HepG2 (cell line): ENCODE data around the gene GFER. TPM values are rescaled to one million over a fixed set of nuclear protein-coding genes. Genes with fewer than 3 reads are reported as not detected.

Experiments
- BRD4 ChIP-seq: sonication (generic); formaldehyde crosslinking; IDR thresholded peaks from 2 replicates; pipeline ENCODE4 v1.4.0; 2020; ENCODE audit warnings: missing genetic modification reagents
- GABPB1 ChIP-seq: IDR thresholded peaks from 2 replicates; pipeline ENCODE4 v1.6.1; 2016; ENCODE audit warnings: mild to moderate bottlenecking, missing genetic modification reagents, moderate library complexity, missing compliant biosample characterization
- KAT8 ChIP-seq: IDR thresholded peaks from 2 replicates; pipeline ENCODE4 v1.6.1; 2016; ENCODE audit warnings: missing genetic modification reagents, missing compliant biosample characterization
- KDM5A ChIP-seq: fragments of 200-600 bp; sonication (generic); IDR thresholded peaks from 2 replicates; pipeline ENCODE4 v1.7.0; 2018; ENCODE audit warnings: antibody characterized with exemption, mild to moderate bottlenecking, low read length, borderline replicate concordance
- NR0B2 ChIP-seq: sonication (generic); formaldehyde crosslinking; IDR thresholded peaks from 2 replicates; pipeline ENCODE4 v1.4.0; 2020; ENCODE audit warnings: mild to moderate bottlenecking, missing genetic modification reagents
- PHF21A ChIP-seq: sonication (generic); formaldehyde crosslinking; IDR thresholded peaks from 2 replicates; pipeline ENCODE4 v1.5.0; 2020; ENCODE audit warnings: mild to moderate bottlenecking, missing genetic modification reagents
- RBFOX2 ChIP-seq: fragments of 200-400 bp; formaldehyde crosslinking; IDR thresholded peaks from 2 replicates; pipeline ENCODE4 v1.6.1; 2017; ENCODE audit warnings: low read depth, mild to moderate bottlenecking, low read length
- RFXANK ChIP-seq: IDR thresholded peaks from 2 replicates; pipeline ENCODE4 v1.6.1; 2016
- ZBTB40 ChIP-seq, 2 experiments: fragments of 450-650 bp in 1 of 2; sonication (generic) in 1 of 2; formaldehyde crosslinking in 1 of 2; IDR thresholded peaks; 2 replicates each; pipeline versions ENCODE4 v1.6.1 to v1.8.0; 2016 to 2022; ENCODE audit warnings: antibody characterized with exemption in 1 of 2, mild to moderate bottlenecking in 1 of 2, missing genetic modification reagents in 1 of 2
- ZNF281 ChIP-seq: sonication (generic); formaldehyde crosslinking; IDR thresholded peaks from 2 replicates; pipeline ENCODE4 v1.4.0; 2020; ENCODE audit warnings: missing genetic modification reagents, borderline replicate concordance
- ZNF550 ChIP-seq: sonication (generic); formaldehyde crosslinking; IDR thresholded peaks from 2 replicates; pipeline ENCODE4 v1.4.0; 2020; ENCODE audit warnings: mild to moderate bottlenecking, missing genetic modification reagents, borderline replicate concordance
- ZNF580 ChIP-seq: IDR thresholded peaks from 2 replicates; pipeline ENCODE4 v1.6.1; 2016; ENCODE audit warnings: low read depth, borderline replicate concordance
- polyA plus RNA-seq, 8 experiments: library from polyadenylated mRNA; depleted of rRNA in 3 of 8; stranded (reverse) in 7 of 8; unstranded in 1 of 8; fragments of >200 nt; fragmentation: Illumina TruSeq in 4 of 8; extraction: Trizol in 4 of 8; gene quantifications; 2 replicates each; pipeline versions ENCODE4 v1.2.1 to v1.2.3, GENCODE V29; 2011 to 2016; ENCODE audit warnings: low read depth in 4 of 8, missing spikeins in 1 of 8, mixed read lengths in 1 of 8; ENCODE audit not compliant: insufficient read depth in 1 of 8
- total RNA-seq, 5 experiments: library from RNA; depleted of rRNA; stranded (reverse); fragments of >200 nt; fragmentation: Illumina TruSeq; extraction: Trizol; gene quantifications; 2 replicates each; pipeline ENCODE4 v1.2.3, GENCODE V29; 2016; ENCODE audit warnings: low read depth in 1 of 5

GFER gene
- total and polyA plus RNA-seq, 2 of the 13 experiments (the other 11 are each of a cell fraction or from before 2014, with no cell fraction given) = 28.6 to 71.7 TPM

- no peak for TF ChIP-seq ZBTB40 (IDR thresholded peaks at IDR 0.05)
- TF ChIP-seq ZBTB40 (CRISPR knock-in tag; IDR thresholded peaks at IDR 0.05) = no peak; the same call in 1 of the 2 replicates
- TF ChIP-seq PHF21A (CRISPR knock-in tag) = no peak; the same call in 1 of the 2 replicates
- peak; percentile 83 for TF ChIP-seq GABPB1 (CRISPR knock-in tag)
- TF ChIP-seq RBFOX2 = peak; percentile 53; the same call in 1 of the 2 replicates
- TF ChIP-seq RFXANK (CRISPR knock-in tag) = no peak
- TF ChIP-seq KAT8 (CRISPR knock-in tag) = peak; percentile 69; the same call in 1 of the 2 replicates
- TF ChIP-seq ZNF580 (CRISPR knock-in tag) = peak; percentile 41; the same call in 1 of the 2 replicates
- no peak for TF ChIP-seq ZNF550 (CRISPR knock-in tag)
- TF ChIP-seq BRD4 (CRISPR knock-in tag) = 0 out of 2 replicates have a peak, but pooled peaks have one; percentile 36
- TF ChIP-seq NR0B2 = 0 out of 2 replicates have a peak, but pooled peaks have one; percentile 29
- TF ChIP-seq ZNF281 (CRISPR knock-in tag) = no peak
- 0 out of 2 replicates have a peak, but pooled peaks have one; percentile 40 for TF ChIP-seq KDM5A
Observed at GRCh38 chr16:2023092-2024031, 39.4 kb downstream of the GFER start (continued).
